GM18870 (cell line): ENCODE measurements around the gene TMEM163.

Experiments used
- ATAC-seq: cut with Tn5 transposase; IDR thresholded peaks from one replicate; pipeline ENCODE4 v1.9.1; 2021; ENCODE audit warnings: moderate library complexity; ENCODE audit not compliant: unreplicated experiment

TMEM163 gene

GRCh38 chr2:134446383-134447017 is 272.3 kb downstream of the TMEM163 start:
- no peak for ATAC-seq

GRCh38 chr2:134445985-134446382 is 272.8 kb downstream of the TMEM163 start:
- ATAC-seq = no peak

- no peak for ATAC-seq
Observed at GRCh38 chr2:134445116-134445515, 273.7 kb downstream of the TMEM163 start.

GRCh38 chr2:134443814-134444480 is 274.9 kb downstream of the TMEM163 start:
- ATAC-seq = no peak

- no peak for ATAC-seq
Observed at GRCh38 chr2:134441153-134441863, 277.5 kb downstream of the TMEM163 start.

GRCh38 chr2:134440336-134440909 is 278.4 kb downstream of the TMEM163 start:
- no peak for ATAC-seq

- no peak for ATAC-seq
Observed at GRCh38 chr2:134438371-134438770, 280.4 kb downstream of the TMEM163 start.

GRCh38 chr2:134436706-134437105 is 282.1 kb downstream of the TMEM163 start:
- no peak for ATAC-seq

- no peak for ATAC-seq
Observed at GRCh38 chr2:134435936-134436335, 282.9 kb downstream of the TMEM163 start.

- no peak for ATAC-seq
Observed at GRCh38 chr2:134435505-134435904, 283.3 kb downstream of the TMEM163 start.

GRCh38 chr2:134433979-134434378 is 284.8 kb downstream of the TMEM163 start:
- ATAC-seq = no peak

- ATAC-seq = no peak
Observed at GRCh38 chr2:134433469-134433868, 285.3 kb downstream of the TMEM163 start.

GRCh38 chr2:134432435-134432883 is 286.3 kb downstream of the TMEM163 start:
- ATAC-seq = no peak

GRCh38 chr2:134431838-134432434 is 286.9 kb downstream of the TMEM163 start:
- no peak for ATAC-seq

- no peak for ATAC-seq
Observed at GRCh38 chr2:134429886-134430285, 288.9 kb downstream of the TMEM163 start.

- ATAC-seq = no peak
Observed at GRCh38 chr2:134426721-134427120, 292.1 kb downstream of the TMEM163 start.

GRCh38 chr2:134425724-134426496 is 292.9 kb downstream of the TMEM163 start:
- ATAC-seq = no peak

GRCh38 chr2:134421556-134422328 is 297.1 kb downstream of the TMEM163 start:
- no peak for ATAC-seq

GRCh38 chr2:134420920-134421319 is 297.9 kb downstream of the TMEM163 start:
- no peak for ATAC-seq

GRCh38 chr2:134420259-134420658 is 298.5 kb downstream of the TMEM163 start:
- ATAC-seq = no peak
